A549 (cell line): ENCODE data around the gene KIF13A.

Experiments
- CEBPB ChIP-seq, 2 experiments: fragments of >200 bp in 1 of 2; sonication (Bioruptor Twin) in 1 of 2; formaldehyde crosslinking in 1 of 2; IDR thresholded peaks; 2 replicates each; pipeline ENCODE4 v1.6.1; 2012 to 2016
- JUNB ChIP-seq: fragments of >200 bp; sonication (Bioruptor Twin); formaldehyde crosslinking; IDR thresholded peaks from 2 replicates; pipeline ENCODE4 v1.6.1; 2016
- MAX ChIP-seq: IDR thresholded peaks from 2 replicates; pipeline ENCODE4 v1.6.1; 2012
- RAD21 ChIP-seq, 2 experiments: fragments of >200 bp in 1 of 2; sonication (Bioruptor Twin) in 1 of 2; formaldehyde crosslinking in 1 of 2; IDR thresholded peaks in 1 of 2; conservative IDR thresholded peaks in 1 of 2; 2 replicates in 1 of 2; 3 replicates in 1 of 2; pipeline ENCODE4 v1.6.1; 2012 to 2018; ENCODE audit warnings: inconsistent platforms in 1 of 2
- TF ChIP-seq, protein P1 (sequence below): fragments of >200 bp; sonication (Bioruptor Twin); formaldehyde crosslinking; IDR thresholded peaks from 3 replicates; pipeline ENCODE4 v1.5.1; 2016
- TF ChIP-seq, protein P2 (sequence below): fragments of 200-600 bp; sonication (generic); IDR thresholded peaks from 2 replicates; pipeline ENCODE4 v1.6.1; 2016; ENCODE audit warnings: antibody characterized with exemption, mild to moderate bottlenecking, moderate library complexity

DNA sequence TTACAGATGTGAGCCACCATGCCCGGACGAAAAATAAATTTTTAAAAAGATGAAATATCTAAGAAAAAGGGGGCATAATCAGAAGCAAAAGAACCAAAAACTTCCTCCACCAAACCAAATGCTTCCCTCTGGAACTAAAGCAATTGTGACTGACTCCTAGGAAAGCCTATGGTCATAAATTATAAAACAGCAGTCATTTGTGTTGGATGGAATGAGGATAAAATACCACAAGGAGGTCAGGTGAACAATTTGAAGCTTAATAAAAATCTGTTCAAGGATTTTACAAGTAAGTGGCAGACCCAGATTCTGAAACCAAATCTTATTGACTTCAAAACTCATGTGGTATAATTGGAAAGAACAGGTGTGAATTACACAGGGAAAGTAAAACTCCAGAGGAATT lies 114.5 kb downstream of the KIF13A start:
- TF ChIP-seq, protein P1, sequence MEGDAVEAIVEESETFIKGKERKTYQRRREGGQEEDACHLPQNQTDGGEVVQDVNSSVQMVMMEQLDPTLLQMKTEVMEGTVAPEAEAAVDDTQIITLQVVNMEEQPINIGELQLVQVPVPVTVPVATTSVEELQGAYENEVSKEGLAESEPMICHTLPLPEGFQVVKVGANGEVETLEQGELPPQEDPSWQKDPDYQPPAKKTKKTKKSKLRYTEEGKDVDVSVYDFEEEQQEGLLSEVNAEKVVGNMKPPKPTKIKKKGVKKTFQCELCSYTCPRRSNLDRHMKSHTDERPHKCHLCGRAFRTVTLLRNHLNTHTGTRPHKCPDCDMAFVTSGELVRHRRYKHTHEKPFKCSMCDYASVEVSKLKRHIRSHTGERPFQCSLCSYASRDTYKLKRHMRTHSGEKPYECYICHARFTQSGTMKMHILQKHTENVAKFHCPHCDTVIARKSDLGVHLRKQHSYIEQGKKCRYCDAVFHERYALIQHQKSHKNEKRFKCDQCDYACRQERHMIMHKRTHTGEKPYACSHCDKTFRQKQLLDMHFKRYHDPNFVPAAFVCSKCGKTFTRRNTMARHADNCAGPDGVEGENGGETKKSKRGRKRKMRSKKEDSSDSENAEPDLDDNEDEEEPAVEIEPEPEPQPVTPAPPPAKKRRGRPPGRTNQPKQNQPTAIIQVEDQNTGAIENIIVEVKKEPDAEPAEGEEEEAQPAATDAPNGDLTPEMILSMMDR: no peak
- TF ChIP-seq JUNB: no peak
- no peak for TF ChIP-seq CEBPB (IDR thresholded peaks at IDR 0.05)
- TF ChIP-seq RAD21 (conservative IDR thresholded peaks at IDR 0.05 in 1 of 2, IDR thresholded peaks at IDR 0.05 in 1 of 2): no peak
- TF ChIP-seq, protein P2, sequence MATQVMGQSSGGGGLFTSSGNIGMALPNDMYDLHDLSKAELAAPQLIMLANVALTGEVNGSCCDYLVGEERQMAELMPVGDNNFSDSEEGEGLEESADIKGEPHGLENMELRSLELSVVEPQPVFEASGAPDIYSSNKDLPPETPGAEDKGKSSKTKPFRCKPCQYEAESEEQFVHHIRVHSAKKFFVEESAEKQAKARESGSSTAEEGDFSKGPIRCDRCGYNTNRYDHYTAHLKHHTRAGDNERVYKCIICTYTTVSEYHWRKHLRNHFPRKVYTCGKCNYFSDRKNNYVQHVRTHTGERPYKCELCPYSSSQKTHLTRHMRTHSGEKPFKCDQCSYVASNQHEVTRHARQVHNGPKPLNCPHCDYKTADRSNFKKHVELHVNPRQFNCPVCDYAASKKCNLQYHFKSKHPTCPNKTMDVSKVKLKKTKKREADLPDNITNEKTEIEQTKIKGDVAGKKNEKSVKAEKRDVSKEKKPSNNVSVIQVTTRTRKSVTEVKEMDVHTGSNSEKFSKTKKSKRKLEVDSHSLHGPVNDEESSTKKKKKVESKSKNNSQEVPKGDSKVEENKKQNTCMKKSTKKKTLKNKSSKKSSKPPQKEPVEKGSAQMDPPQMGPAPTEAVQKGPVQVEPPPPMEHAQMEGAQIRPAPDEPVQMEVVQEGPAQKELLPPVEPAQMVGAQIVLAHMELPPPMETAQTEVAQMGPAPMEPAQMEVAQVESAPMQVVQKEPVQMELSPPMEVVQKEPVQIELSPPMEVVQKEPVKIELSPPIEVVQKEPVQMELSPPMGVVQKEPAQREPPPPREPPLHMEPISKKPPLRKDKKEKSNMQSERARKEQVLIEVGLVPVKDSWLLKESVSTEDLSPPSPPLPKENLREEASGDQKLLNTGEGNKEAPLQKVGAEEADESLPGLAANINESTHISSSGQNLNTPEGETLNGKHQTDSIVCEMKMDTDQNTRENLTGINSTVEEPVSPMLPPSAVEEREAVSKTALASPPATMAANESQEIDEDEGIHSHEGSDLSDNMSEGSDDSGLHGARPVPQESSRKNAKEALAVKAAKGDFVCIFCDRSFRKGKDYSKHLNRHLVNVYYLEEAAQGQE: no peak
- no peak for TF ChIP-seq MAX
